IMR-90 (cell line): ENCODE data around the gene TMEM161A. TPM values are rescaled to one million over a fixed set of nuclear protein-coding genes. Genes with fewer than 3 reads are reported as not detected.

ENCODE experiments used
- ATAC-seq: fragments of 200-7000 bp; cut with Tn5 transposase; 2 replicates; pipeline ENCODE4 v1.9.1; 2020; ENCODE audit warnings: low read depth, mild to moderate bottlenecking, moderate library complexity
- BruUV-seq: library from RNA; stranded (reverse); fragments of 400-500 nt; replicated peaks from 2 replicates; lab custom pipeline; 2021; lab: Mats Ljungman, UMichigan
- CTCF ChIA-PET: fragments of 300-600 bp; formaldehyde crosslinking; extraction: SDS; loops from one replicate; lab custom pipeline; 2021; ENCODE audit warnings: antibody characterized with exemption; lab: Yijun Ruan, JAX
- POLR2A ChIA-PET: fragments of 300-600 bp; sonication (Branson Sonifier 250); formaldehyde crosslinking; loops from one replicate; lab custom pipeline; 2022; ENCODE audit warnings: antibody characterized with exemption; ENCODE audit not compliant: unreplicated experiment; lab: Charles Lee
- DNase-seq: peaks from one replicate; pipeline ENCODE4 v3.0.0; 2013
- H2AFZ ChIP-seq: replicated peaks from 2 replicates; pipeline ENCODE3; 2013; ENCODE audit warnings: low read length, mild to moderate bottlenecking; ENCODE audit not compliant: poor library complexity
- H2AK5ac ChIP-seq: 2 replicates; pipeline ENCODE4 v1.6.1; 2013; ENCODE audit warnings: low read depth, low read length, inconsistent platforms
- H2AK9ac ChIP-seq: replicated peaks from 2 replicates; pipeline ENCODE3; 2013; ENCODE audit warnings: mild to moderate bottlenecking, low read depth, low read length, moderate library complexity; ENCODE audit not compliant: poor library complexity
- H2BK120ac ChIP-seq: 2 replicates; pipeline ENCODE4 v1.6.1; 2013; ENCODE audit warnings: low read depth, low read length, inconsistent platforms
- H2BK15ac ChIP-seq: 3 replicates; pipeline ENCODE4 v1.6.1; 2013; ENCODE audit warnings: low read depth, low read length, inconsistent platforms
- H2BK20ac ChIP-seq: 2 replicates; pipeline ENCODE4 v1.6.1; 2013; ENCODE audit warnings: low read depth, mild to moderate bottlenecking, inconsistent platforms, low read length, moderate library complexity
- H2BK5ac ChIP-seq: 2 replicates; pipeline ENCODE4 v1.6.1; 2013; ENCODE audit warnings: mild to moderate bottlenecking, low read depth, low read length, inconsistent platforms; ENCODE audit not compliant: poor library complexity, severe bottlenecking
- H3K14ac ChIP-seq: replicated peaks from 2 replicates; pipeline ENCODE4 v1.6.1; 2013; ENCODE audit warnings: low read depth, low read length, inconsistent platforms
- H3K18ac ChIP-seq: 2 replicates; pipeline ENCODE4 v1.6.1; 2013; ENCODE audit warnings: low read depth, low read length, control low read depth
- H3K23ac ChIP-seq: 2 replicates; pipeline ENCODE4 v1.6.1; 2013; ENCODE audit warnings: low read depth, low read length, inconsistent platforms
- H3K27ac ChIP-seq: 2 replicates; pipeline ENCODE4 v1.5.1; 2013; ENCODE audit warnings: mild to moderate bottlenecking, control low read depth, low read length; ENCODE audit not compliant: insufficient read depth
- H3K27me3 ChIP-seq: 2 replicates; pipeline ENCODE4 v1.6.1; 2013; ENCODE audit warnings: low read length; ENCODE audit not compliant: control insufficient read depth, insufficient read depth
- H3K36me3 ChIP-seq: 2 replicates; pipeline ENCODE4 v1.6.1; 2013; ENCODE audit warnings: low read length, mixed read lengths; ENCODE audit not compliant: control insufficient read depth, insufficient read depth
- H3K4ac ChIP-seq: 2 replicates; pipeline ENCODE4 v1.6.1; 2013; ENCODE audit warnings: low read depth, low read length, inconsistent platforms
- H3K4me1 ChIP-seq: 2 replicates; pipeline ENCODE4 v1.6.1; 2013; ENCODE audit warnings: low read length, mixed read lengths; ENCODE audit not compliant: control insufficient read depth, insufficient read depth
- H3K4me2 ChIP-seq: 2 replicates; pipeline ENCODE4 v1.6.1; 2013; ENCODE audit warnings: low read depth, mild to moderate bottlenecking, control low read depth, low read length, moderate library complexity
- H3K4me3 ChIP-seq: 2 replicates; pipeline ENCODE4 v1.5.1; 2013; ENCODE audit warnings: low read depth, mild to moderate bottlenecking, control low read depth, low read length, moderate library complexity; ENCODE audit not compliant: insufficient read depth
- H3K56ac ChIP-seq: 2 replicates; pipeline ENCODE4 v1.6.1; 2013; ENCODE audit warnings: low read length, inconsistent platforms; ENCODE audit not compliant: insufficient read depth; ENCODE audit errors: extremely low read depth
- H3K79me1 ChIP-seq, 2 experiments: 2 replicates each; pipeline ENCODE4 v1.6.1; 2013; ENCODE audit warnings: low read length in 2 of 2, inconsistent platforms in 1 of 2, low read depth in 1 of 2
- H3K9ac ChIP-seq: 2 replicates; pipeline ENCODE4 v1.6.1; 2013; ENCODE audit warnings: low read depth, low read length, control low read depth
- H3K9me1 ChIP-seq: 2 replicates; pipeline ENCODE4 v1.6.1; 2013; ENCODE audit warnings: low read length, inconsistent platforms; ENCODE audit not compliant: insufficient read depth
- H3K9me3 ChIP-seq: 2 replicates; pipeline ENCODE4 v1.6.1; 2013; ENCODE audit warnings: low read length; ENCODE audit not compliant: control insufficient read depth, insufficient read depth
- H4K20me1 ChIP-seq: 2 replicates; pipeline ENCODE4 v1.6.1; 2013; ENCODE audit warnings: low read length, inconsistent platforms; ENCODE audit not compliant: insufficient read depth
- H4K5ac ChIP-seq: 2 replicates; pipeline ENCODE4 v1.6.1; 2013; ENCODE audit warnings: mild to moderate bottlenecking, low read depth, low read length, control low read depth
- H4K8ac ChIP-seq, 2 experiments: 2 replicates each; pipeline ENCODE4 v1.6.1; 2013; ENCODE audit warnings: low read depth in 2 of 2, low read length in 2 of 2, control low read depth in 1 of 2, inconsistent platforms in 1 of 2
- H4K91ac ChIP-seq: 2 replicates; pipeline ENCODE4 v1.6.1; 2013; ENCODE audit warnings: low read depth, low read length, inconsistent platforms; ENCODE audit not compliant: insufficient read depth
- BHLHE40 ChIP-seq: fragments of 150-350 bp; IDR thresholded peaks from 2 replicates; pipeline ENCODE4 v1.6.1; 2016; ENCODE audit warnings: mild to moderate bottlenecking, low read depth, low read length
- CEBPB ChIP-seq: IDR thresholded peaks from 2 replicates; pipeline ENCODE4 v1.6.1; 2012; ENCODE audit warnings: low read depth, low read length, improper control_type of control experiment
- CHD1 ChIP-seq: IDR thresholded peaks from 2 replicates; pipeline ENCODE4 v1.6.1; 2012; ENCODE audit warnings: low read depth, low read length, improper control_type of control experiment
- CTCF ChIP-seq: conservative IDR thresholded peaks from 2 replicates; pipeline ENCODE4 v1.5.1; 2012; ENCODE audit warnings: mild to moderate bottlenecking, low read depth, low read length, improper control_type of control experiment
- ELK1 ChIP-seq: fragments of 150-350 bp; IDR thresholded peaks from 2 replicates; pipeline ENCODE4 v1.6.1; 2016; ENCODE audit warnings: low read depth, mild to moderate bottlenecking, low read length, moderate library complexity, borderline replicate concordance
- FOS ChIP-seq: fragments of 150-350 bp; IDR thresholded peaks from 2 replicates; pipeline ENCODE4 v1.6.1; 2016; ENCODE audit warnings: low read depth, low read length
- MAFK ChIP-seq: IDR thresholded peaks from 2 replicates; pipeline ENCODE4 v1.6.1; 2012; ENCODE audit warnings: low read depth, low read length, improper control_type of control experiment
- MAZ ChIP-seq: IDR thresholded peaks from 2 replicates; pipeline ENCODE4 v1.6.1; 2012; ENCODE audit warnings: low read depth, mild to moderate bottlenecking, low read length, improper control_type of control experiment, moderate library complexity, borderline replicate concordance
- MXI1 ChIP-seq: IDR thresholded peaks from 2 replicates; pipeline ENCODE4 v1.6.1; 2012; ENCODE audit warnings: low read depth, mild to moderate bottlenecking, low read length, moderate library complexity, borderline replicate concordance
- NFE2L2 ChIP-seq: fragments of 150-350 bp; IDR thresholded peaks from 2 replicates; pipeline ENCODE4 v1.6.1; 2016; ENCODE audit warnings: low read depth, mild to moderate bottlenecking, low read length
- POLR2A ChIP-seq: IDR thresholded peaks from 2 replicates; pipeline ENCODE4 v1.6.1; 2012; ENCODE audit warnings: mild to moderate bottlenecking, low read depth, low read length
- RAD21 ChIP-seq: IDR thresholded peaks from 2 replicates; pipeline ENCODE4 v1.6.1; 2012; ENCODE audit warnings: low read length, improper control_type of control experiment
- RCOR1 ChIP-seq: IDR thresholded peaks from 2 replicates; pipeline ENCODE4 v1.6.1; 2012; ENCODE audit warnings: mild to moderate bottlenecking, low read length, improper control_type of control experiment; ENCODE audit not compliant: insufficient replicate concordance
- RFX5 ChIP-seq: IDR thresholded peaks from 2 replicates; pipeline ENCODE4 v1.8.0; 2012; ENCODE audit warnings: low read depth, mild to moderate bottlenecking, low read length, moderate library complexity
- SMC3 ChIP-seq: fragments of 150-350 bp; IDR thresholded peaks from 2 replicates; pipeline ENCODE4 v1.6.1; 2016; ENCODE audit warnings: low read depth, mild to moderate bottlenecking, antibody characterized with exemption, low read length, moderate library complexity
- WGBS, 2 experiments: methylation state at CpG; one replicate each; pipeline versions ENCODE4 v1.1.5 to v1.1.7; 2013; ENCODE audit warnings: missing lambda C conversion rate in 2 of 2; ENCODE audit not compliant: insufficient read length in 1 of 2; ENCODE audit errors: extremely low coverage in 2 of 2; 5-methylcytosine and 5-hydroxymethylcytosine counted together
- dilution Hi-C: fragments of 300-500 bp; cut with HindIII; formaldehyde crosslinking; loops from one replicate; pipeline ENCODE4 v1.14.3; 2018; ENCODE audit warnings: low sequenced_read_pairs; ENCODE audit not compliant: unreplicated experiment
- in situ Hi-C: fragments of 300-500 bp; cut with MboI; formaldehyde crosslinking; loops from 3 replicates; pipeline ENCODE4 v1.14.3; 2019; ENCODE audit warnings: low sequenced_read_pairs, inconsistent platforms, mixed read lengths
- intact Hi-C: fragments of 100-400 bp; cut with micrococcal nuclease; formaldehyde crosslinking; loops from 2 replicates; pipeline ENCODE4 v1.10.0; 2022
- polyA plus RNA-seq, 3 experiments: library from polyadenylated mRNA; depleted of rRNA; stranded (reverse); fragments of >200 nt; gene quantifications; 2 replicates each; pipeline ENCODE4 v1.2.3, GENCODE V29; 2012; ENCODE audit warnings: low replicate concordance in 1 of 3
- total RNA-seq: library from RNA; depleted of rRNA; stranded (reverse); fragments of >200 nt; gene quantifications from 2 replicates; pipeline ENCODE4 v1.2.3, GENCODE V29; 2012
- TF ChIP-seq, protein P1 (sequence below): fragments of 150-350 bp; IDR thresholded peaks from 2 replicates; pipeline ENCODE4 v1.6.1; 2017; ENCODE audit warnings: mild to moderate bottlenecking, antibody characterized with exemption, low read length, low read depth

The TMEM161A gene
- total and polyA plus RNA-seq, 2 of the 4 experiments (the other 2 are of a cell fraction), result 11.1 to 34.8 TPM

- no peak overlapping the region for H3K4ac ChIP-seq
- no peak overlapping the region for H3K4me3 ChIP-seq
- WGBS, 2 experiments, result 100% methylated on average over 4 of the region's 11 CpGs; no CpG with 5 or more reads in 1 of the 2 experiments
- no peaks in the 10 kb centered on the region for H3K79me1 ChIP-seq
- ChIA-PET CTCF (no interaction called here), POLR2A (no interaction called here)
- no peak overlapping the region for H3K4me2 ChIP-seq
- intact Hi-C loops (no loop called here), dilution Hi-C loops (no loop called here), in situ Hi-C loops (no loop called here)
- H2BK15ac ChIP-seq, result no peak overlapping the region
- H4K8ac ChIP-seq, result no peak overlapping the region
- DNase-seq (no peak), ATAC-seq (no peak)
- H4K5ac ChIP-seq, result no peak overlapping the region
- H2BK20ac ChIP-seq, result no peak overlapping the region
- no peak overlapping the region for H3K27ac ChIP-seq
- no peak overlapping the region for H3K14ac ChIP-seq
- no peaks in the 10 kb centered on the region for H3K27me3 ChIP-seq
- no TSS peak for BruUV-seq
- H3K18ac ChIP-seq, result no peak overlapping the region
- TF ChIP-seq CTCF (no peak), RAD21 (no peak), CEBPB (no peak), RCOR1 (no peak), ELK1 (no peak), MAZ (no peak), RFX5 (no peak), MAFK (no peak), CHD1 (no peak), POLR2A (no peak), MXI1 (no peak), BHLHE40 (no peak), FOS (no peak), SMC3 (no peak), NFE2L2 (no peak)
- TF ChIP-seq, protein P1, sequence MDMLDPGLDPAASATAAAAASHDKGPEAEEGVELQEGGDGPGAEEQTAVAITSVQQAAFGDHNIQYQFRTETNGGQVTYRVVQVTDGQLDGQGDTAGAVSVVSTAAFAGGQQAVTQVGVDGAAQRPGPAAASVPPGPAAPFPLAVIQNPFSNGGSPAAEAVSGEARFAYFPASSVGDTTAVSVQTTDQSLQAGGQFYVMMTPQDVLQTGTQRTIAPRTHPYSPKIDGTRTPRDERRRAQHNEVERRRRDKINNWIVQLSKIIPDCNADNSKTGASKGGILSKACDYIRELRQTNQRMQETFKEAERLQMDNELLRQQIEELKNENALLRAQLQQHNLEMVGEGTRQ, result no peak
- no peaks in the 10 kb centered on the region for H3K9me3 ChIP-seq
- H2BK120ac ChIP-seq, result no peak overlapping the region
- H2BK5ac ChIP-seq, result no peak overlapping the region
- H3K9ac ChIP-seq, result no peak overlapping the region
- no peak overlapping the region for H3K56ac ChIP-seq
- H4K20me1 ChIP-seq, result no peaks in the 10 kb centered on the region
- H2AK9ac ChIP-seq, result no peak overlapping the region
- no peak overlapping the region for H4K91ac ChIP-seq
- no peaks in the 10 kb centered on the region for H3K36me3 ChIP-seq
- peaks cover 7% of the 10 kb centered on the region; the same call in 1 of the 2 replicates for H3K4me1 ChIP-seq
- no peak overlapping the region for H2AFZ ChIP-seq
- H3K23ac ChIP-seq, result no peak overlapping the region
- H3K9me1 ChIP-seq, result peaks cover 8% of the 10 kb centered on the region
- no peak overlapping the region for H2AK5ac ChIP-seq
Observed at GRCh38 chr19:19103167-19103566, 35.1 kb downstream of the TMEM161A start.
